Endothelial cell of umbilical vein (primary cell): ENCODE measurements around the gene SWSAP1. TPM values are rescaled to one million over a fixed set of nuclear protein-coding genes. Genes with fewer than 3 reads are reported as not detected.

ENCODE experiments used
- BruUV-seq: library from RNA; stranded (reverse); fragments of 400-500 nt; replicated peaks from 2 replicates; lab custom pipeline; 2021; lab: Mats Ljungman, UMichigan
- CTCF ChIA-PET: fragments of 300-600, 350-600 bp; sonication (Branson Sonifier 250); formaldehyde crosslinking; loops from one replicate; lab custom pipeline; 2021; ENCODE audit warnings: antibody characterized with exemption, inconsistent platforms; lab: Charles Lee
- POLR2A ChIA-PET: fragments of 300-600, 350-600 bp; sonication (Branson Sonifier 250); formaldehyde crosslinking; loops from one replicate; lab custom pipeline; 2021; ENCODE audit warnings: antibody characterized with exemption, inconsistent platforms; lab: Charles Lee
- DNase-seq: peaks from one replicate; pipeline ENCODE4 v3.0.0-alpha.2; 2011; ENCODE audit warnings: low read depth, low spot score
- FAIRE-seq: peaks from 2 replicates; lab custom pipeline; 2011; peaks lifted over from hg19 to GRCh38; lab: Jason Lieb, UNC
- H2AFZ ChIP-seq: 2 replicates; pipeline ENCODE4 v1.6.0; 2012; ENCODE audit warnings: low read depth, low read length, control low read depth, inconsistent platforms
- H3K27ac ChIP-seq: 2 replicates; pipeline ENCODE4 v1.5.1; 2011; ENCODE audit warnings: low read depth, mild to moderate bottlenecking, control low read depth, low read length, moderate library complexity; ENCODE audit not compliant: insufficient read depth
- H3K27me3 ChIP-seq, 2 experiments: 2 replicates each; pipeline versions ENCODE4 v1.6.0 to v1.6.1; 2011; ENCODE audit warnings: low read length in 2 of 2, mixed read lengths in 1 of 2; ENCODE audit not compliant: control insufficient read depth in 2 of 2, insufficient read depth in 2 of 2
- H3K36me3 ChIP-seq, 2 experiments: 2 replicates in 1 of 2; 3 replicates in 1 of 2; pipeline ENCODE4 v1.5.1; 2011; ENCODE audit warnings: low read length in 2 of 2, mild to moderate bottlenecking in 1 of 2, moderate library complexity in 1 of 2; ENCODE audit not compliant: control insufficient read depth in 2 of 2, insufficient read depth in 2 of 2; ENCODE audit errors: extremely low read depth in 1 of 2
- H3K4me1 ChIP-seq: 3 replicates; pipeline ENCODE4 v1.5.1; 2011; ENCODE audit warnings: mild to moderate bottlenecking, low read length; ENCODE audit not compliant: control insufficient read depth, insufficient read depth; ENCODE audit errors: extremely low read depth
- H3K4me2 ChIP-seq: 2 replicates; pipeline ENCODE4 v1.6.1; 2011; ENCODE audit warnings: low read length, control low read depth, mixed read lengths; ENCODE audit not compliant: insufficient read depth
- H3K4me3 ChIP-seq, 3 experiments: fragments of 200-600 bp in 1 of 3; sonication (generic), shearing (Covaris generic) in 1 of 3; replicated peaks in 1 of 3; 2 replicates each; pipeline ENCODE4 v1.5.1; 2011 to 2016; ENCODE audit warnings: control low read depth in 3 of 3, low read length in 3 of 3, mild to moderate bottlenecking in 2 of 3, inconsistent platforms in 1 of 3, low read depth in 1 of 3, moderate library complexity in 1 of 3; ENCODE audit not compliant: insufficient read depth in 1 of 3
- H3K79me2 ChIP-seq: 2 replicates; pipeline ENCODE4 v1.6.0; 2012; ENCODE audit warnings: low read length, inconsistent platforms; ENCODE audit not compliant: control insufficient read depth, insufficient read depth
- H3K9ac ChIP-seq: replicated peaks from 2 replicates; pipeline ENCODE3; 2011; ENCODE audit warnings: low read length, control low read depth; ENCODE audit not compliant: insufficient read depth; ENCODE audit errors: extremely low read depth
- H3K9me1 ChIP-seq: replicated peaks from 3 replicates; pipeline ENCODE4 v1.6.0; 2011; ENCODE audit warnings: mild to moderate bottlenecking, low read length; ENCODE audit not compliant: control insufficient read depth, insufficient read depth; ENCODE audit errors: extremely low read depth
- H3K9me3 ChIP-seq: replicated peaks from 2 replicates; pipeline ENCODE4 v1.5.1; 2012; ENCODE audit warnings: low read length, inconsistent platforms; ENCODE audit not compliant: control insufficient read depth, insufficient read depth
- H4K20me1 ChIP-seq: replicated peaks from 2 replicates; pipeline ENCODE3; 2011; ENCODE audit warnings: mild to moderate bottlenecking, low read length; ENCODE audit not compliant: control insufficient read depth, insufficient read depth; ENCODE audit errors: extremely low read depth
- EZH2 ChIP-seq: IDR thresholded peaks from 2 replicates; pipeline ENCODE4 v1.6.1; 2012; ENCODE audit warnings: borderline replicate concordance, low read depth, mild to moderate bottlenecking, moderate library complexity, low read length, inconsistent platforms; ENCODE audit not compliant: severe bottlenecking
- JUN ChIP-seq: IDR thresholded peaks from 2 replicates; pipeline ENCODE4 v1.6.1; 2011; ENCODE audit warnings: borderline replicate concordance, low read depth; ENCODE audit not compliant: insufficient read length, insufficient read depth
- MYC ChIP-seq: IDR thresholded peaks from one replicate; pipeline ENCODE4 v1.6.1; 2011; ENCODE audit warnings: mild to moderate bottlenecking, low read depth, low read length
- dilution Hi-C: fragments of 300-500 bp; cut with MboI; formaldehyde crosslinking; loops from one replicate; pipeline ENCODE4 v1.15.0; 2019; ENCODE audit warnings: low sequenced_read_pairs; ENCODE audit not compliant: extremely low pct_ligation_motif_present
- intact Hi-C: fragments of 100-400 bp; cut with micrococcal nuclease; formaldehyde crosslinking; loops from one replicate; pipeline ENCODE4 v1.10.0; 2022
- polyA plus RNA-seq, 4 experiments: library from polyadenylated mRNA; depleted of rRNA in 3 of 4; stranded (reverse) in 3 of 4; unstranded in 1 of 4; fragments of >200 nt; gene quantifications; 2 replicates each; pipeline versions ENCODE4 v1.2.1 to v1.2.3, GENCODE V29; 2011 to 2012; ENCODE audit warnings: missing spikeins in 1 of 4
- total RNA-seq: library from RNA; stranded (reverse); gene quantifications from 2 replicates; pipeline ENCODE4 v1.2.3, GENCODE V29; 2021

The SWSAP1 gene
- total and polyA plus RNA-seq, 2 donors (not counting 3 experiments of a cell fraction or from before 2014, with no cell fraction given): 3.7 to 4.4 TPM

GRCh38 chr19:11422163-11423065 is 47.9 kb downstream of the SWSAP1 start:
- Histone ChIP-seq H2AFZ (peak overlapping the region; percentile 4), H4K20me1 (no peaks in the 10 kb centered on the region), H3K4me2 (no peak overlapping the region), H3K4me1 (peaks cover 9% of the 10 kb centered on the region), H3K27ac (no peak overlapping the region), H3K27me3 (peaks cover 36 to 39% of the 10 kb centered on the region in 2 experiments), H3K4me3 (no peak overlapping the region), H3K9ac (no peak overlapping the region), H3K9me3 (no peaks in the 10 kb centered on the region), H3K36me3 (no peaks in the 10 kb centered on the region), H3K9me1 (no peaks in the 10 kb centered on the region), H3K79me2 (no peaks in the 10 kb centered on the region)
- DNase-seq (peak; percentile 25), FAIRE-seq (peak; percentile 65)
- TF ChIP-seq MYC (no peak), EZH2 (peak; percentile 73), JUN (no peak)
- intact Hi-C loops: loop anchor here (5.0 kb wide), 1 partner anchor 40 kb away; the partner anchor contains the start of gene EPOR
- ChIA-PET POLR2A (no interaction called here), CTCF (interaction anchor here (0.6 to 3.7 kb wide), 7 partner anchors 9 to 129 kb away, joined by 3 to 19 read pairs (median 4); partner anchors contain the start of genes CCDC159, ODAD3, PRKCSH and SWSAP1)
- dilution Hi-C loops: no loop called here
- no TSS peak for BruUV-seq

- Histone ChIP-seq H3K9me3 (no peaks in the 10 kb centered on the region), H3K9ac (no peak overlapping the region), H3K27ac (no peak overlapping the region), H3K4me2 (no peak overlapping the region), H4K20me1 (no peaks in the 10 kb centered on the region), H3K9me1 (no peaks in the 10 kb centered on the region), H3K27me3 (peaks cover 32 to 38% of the 10 kb centered on the region in 2 experiments), H2AFZ (no peak overlapping the region), H3K4me1 (peaks cover 9% of the 10 kb centered on the region), H3K79me2 (no peaks in the 10 kb centered on the region), H3K4me3 (no peak overlapping the region), H3K36me3 (no peaks in the 10 kb centered on the region)
- dilution Hi-C loops (no loop called here), intact Hi-C loops (loop anchor here (5.0 kb wide), 1 partner anchor 41 kb away; the partner anchor contains the start of gene EPOR)
- BruUV-seq: no TSS peak
- ChIA-PET CTCF (interaction anchor here (1.0 to 3.7 kb wide), 6 partner anchors 10 to 129 kb away, joined by 3 to 19 read pairs (median 6); partner anchors contain the start of genes CCDC159, ODAD3, PRKCSH and TMEM205), POLR2A (no interaction called here)
- DNase-seq (no peak), FAIRE-seq (peak; percentile 58)
- TF ChIP-seq JUN (no peak), EZH2 (peak; percentile 59)
These were observed 48.8 kb downstream of the SWSAP1 start for GRCh38 chr19:11423164-11423790.
